WTC11 (cell line): ENCODE results near the gene CC2D1A.

Experiments
- CTCF ChIP-seq: fragments of 200-600 bp; IDR thresholded peaks from 2 replicates; pipeline ENCODE4 v1.8.0; 2022; ENCODE audit warnings: antibody characterized with exemption
- E2F1 ChIP-seq: sonication (generic); formaldehyde crosslinking; IDR thresholded peaks from 2 replicates; pipeline ENCODE4 v1.8.0; 2022; ENCODE audit warnings: mild to moderate bottlenecking, missing genetic modification reagents
- ELF4 ChIP-seq: sonication (generic); formaldehyde crosslinking; IDR thresholded peaks from 2 replicates; pipeline ENCODE4 v1.8.1; 2022; ENCODE audit warnings: low read depth, mild to moderate bottlenecking, moderate library complexity, missing genetic modification reagents
- ESRRA ChIP-seq: sonication (generic); formaldehyde crosslinking; IDR thresholded peaks from 2 replicates; pipeline ENCODE4 v1.8.1; 2022; ENCODE audit warnings: mild to moderate bottlenecking, missing genetic modification reagents, borderline replicate concordance
- MAX ChIP-seq: sonication (generic); formaldehyde crosslinking; IDR thresholded peaks from 2 replicates; pipeline ENCODE4 v1.8.0; 2022; ENCODE audit warnings: mild to moderate bottlenecking, missing genetic modification reagents
- PRDM15 ChIP-seq: sonication (generic); formaldehyde crosslinking; IDR thresholded peaks from 2 replicates; pipeline ENCODE4 v1.8.0; 2022; ENCODE audit warnings: missing genetic modification reagents
- STAT6 ChIP-seq: sonication (generic); formaldehyde crosslinking; conservative IDR thresholded peaks from 2 replicates; pipeline ENCODE4 v1.8.1; 2023; ENCODE audit warnings: mild to moderate bottlenecking, low read depth, missing genetic modification reagents, moderate library complexity
- ZBTB21 ChIP-seq: sonication (generic); formaldehyde crosslinking; IDR thresholded peaks from 2 replicates; pipeline ENCODE4 v1.8.1; 2023; ENCODE audit warnings: mild to moderate bottlenecking, missing genetic modification reagents, borderline replicate concordance
- ZNF138 ChIP-seq: sonication (generic); formaldehyde crosslinking; conservative IDR thresholded peaks from 2 replicates; pipeline ENCODE4 v1.8.1; 2022; ENCODE audit warnings: mild to moderate bottlenecking, moderate library complexity, missing genetic modification reagents
- ZNF512 ChIP-seq: sonication (generic); formaldehyde crosslinking; IDR thresholded peaks from 2 replicates; pipeline ENCODE4 v1.8.1; 2022; ENCODE audit warnings: missing genetic modification reagents, borderline replicate concordance
- ZSCAN18 ChIP-seq: fragments of 250-450 bp; sonication (Bioruptor Pico); IDR thresholded peaks from 2 replicates; pipeline ENCODE4 v2.1.2; 2022; ENCODE audit warnings: mild to moderate bottlenecking, moderate library complexity

GRCh38 chr19:13920940-13921747, 15.1 kb downstream of the CC2D1A start:
- TF ChIP-seq ZBTB21 (CRISPR knock-in tag) (no peak), CTCF (no peak), ESRRA (no peak), ELF4 (CRISPR knock-in tag) (no peak), MAX (CRISPR knock-in tag) (no peak), ZNF138 (no peak), ZNF512 (CRISPR knock-in tag) (no peak), PRDM15 (CRISPR knock-in tag) (no peak), ZSCAN18 (CRISPR knock-in tag) (no peak), E2F1 (CRISPR knock-in tag) (no peak), STAT6 (CRISPR knock-in tag) (no peak)
